ENCODE measurements around the gene ADAMTSL4. TPM values are rescaled to one million over a fixed set of nuclear protein-coding genes. Genes with fewer than 3 reads are reported as not detected.

ADAMTSL4 gene
- total RNA-seq, 1 donor from 2014 or later, result 46.3 TPM

DNA sequence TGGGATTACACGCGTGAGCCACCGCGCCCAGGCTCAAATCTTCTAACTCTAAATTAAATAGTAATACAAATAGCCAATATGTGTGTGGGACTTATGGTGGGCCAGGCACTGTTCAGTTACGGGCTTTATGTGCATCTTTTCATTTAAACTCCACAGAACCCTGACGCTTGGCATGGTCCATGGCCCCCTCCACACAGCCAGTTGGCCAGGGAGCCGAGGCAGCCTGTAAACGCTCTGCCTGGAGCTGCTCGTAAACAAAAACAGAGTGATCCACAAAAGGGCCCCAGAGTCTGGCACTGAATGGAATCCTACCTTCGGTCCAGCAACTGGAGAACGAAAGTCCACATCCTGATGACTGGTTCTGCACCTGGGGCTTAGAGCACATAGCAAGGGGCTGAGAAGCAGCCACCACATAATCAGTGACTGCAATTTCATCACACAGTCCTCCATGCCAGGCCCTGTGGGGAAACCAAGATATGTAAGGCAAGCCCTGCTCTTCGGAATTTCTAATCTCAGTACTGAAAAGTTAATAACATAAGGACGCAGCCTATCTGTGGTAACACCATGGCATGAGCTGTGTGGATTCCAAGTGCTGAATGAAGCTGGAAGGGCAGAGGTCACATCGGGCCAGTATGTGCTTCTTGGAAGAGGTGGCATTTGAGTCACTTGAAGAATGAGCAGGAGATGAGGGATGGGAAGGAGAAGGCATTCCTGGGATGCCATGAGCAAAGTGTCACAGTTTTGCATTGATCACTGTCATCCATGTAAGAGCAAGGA, 13.5 kb upstream of the ADAMTSL4 start:
- Histone ChIP-seq H3K27ac (replicated peaks) (peak overlapping the region; percentile 83), H3K4me3 (no peak overlapping the region), H3K4me1 (peaks cover 39% of the 10 kb centered on the region), H3K27me3 (ENCODE audit: low read depth) (no peaks in the 10 kb centered on the region), H3K36me3 (no peaks in the 10 kb centered on the region), H3K9me3 (replicated peaks) (no peaks in the 10 kb centered on the region)
- intact Hi-C loops (cut with micrococcal nuclease), result no loop called here
- TF ChIP-seq, protein P1, sequence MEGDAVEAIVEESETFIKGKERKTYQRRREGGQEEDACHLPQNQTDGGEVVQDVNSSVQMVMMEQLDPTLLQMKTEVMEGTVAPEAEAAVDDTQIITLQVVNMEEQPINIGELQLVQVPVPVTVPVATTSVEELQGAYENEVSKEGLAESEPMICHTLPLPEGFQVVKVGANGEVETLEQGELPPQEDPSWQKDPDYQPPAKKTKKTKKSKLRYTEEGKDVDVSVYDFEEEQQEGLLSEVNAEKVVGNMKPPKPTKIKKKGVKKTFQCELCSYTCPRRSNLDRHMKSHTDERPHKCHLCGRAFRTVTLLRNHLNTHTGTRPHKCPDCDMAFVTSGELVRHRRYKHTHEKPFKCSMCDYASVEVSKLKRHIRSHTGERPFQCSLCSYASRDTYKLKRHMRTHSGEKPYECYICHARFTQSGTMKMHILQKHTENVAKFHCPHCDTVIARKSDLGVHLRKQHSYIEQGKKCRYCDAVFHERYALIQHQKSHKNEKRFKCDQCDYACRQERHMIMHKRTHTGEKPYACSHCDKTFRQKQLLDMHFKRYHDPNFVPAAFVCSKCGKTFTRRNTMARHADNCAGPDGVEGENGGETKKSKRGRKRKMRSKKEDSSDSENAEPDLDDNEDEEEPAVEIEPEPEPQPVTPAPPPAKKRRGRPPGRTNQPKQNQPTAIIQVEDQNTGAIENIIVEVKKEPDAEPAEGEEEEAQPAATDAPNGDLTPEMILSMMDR (IDR thresholded peaks at IDR 0.05; ENCODE audit: borderline replicate concordance), result no peak
- DNase-seq, result no peak

DNA sequence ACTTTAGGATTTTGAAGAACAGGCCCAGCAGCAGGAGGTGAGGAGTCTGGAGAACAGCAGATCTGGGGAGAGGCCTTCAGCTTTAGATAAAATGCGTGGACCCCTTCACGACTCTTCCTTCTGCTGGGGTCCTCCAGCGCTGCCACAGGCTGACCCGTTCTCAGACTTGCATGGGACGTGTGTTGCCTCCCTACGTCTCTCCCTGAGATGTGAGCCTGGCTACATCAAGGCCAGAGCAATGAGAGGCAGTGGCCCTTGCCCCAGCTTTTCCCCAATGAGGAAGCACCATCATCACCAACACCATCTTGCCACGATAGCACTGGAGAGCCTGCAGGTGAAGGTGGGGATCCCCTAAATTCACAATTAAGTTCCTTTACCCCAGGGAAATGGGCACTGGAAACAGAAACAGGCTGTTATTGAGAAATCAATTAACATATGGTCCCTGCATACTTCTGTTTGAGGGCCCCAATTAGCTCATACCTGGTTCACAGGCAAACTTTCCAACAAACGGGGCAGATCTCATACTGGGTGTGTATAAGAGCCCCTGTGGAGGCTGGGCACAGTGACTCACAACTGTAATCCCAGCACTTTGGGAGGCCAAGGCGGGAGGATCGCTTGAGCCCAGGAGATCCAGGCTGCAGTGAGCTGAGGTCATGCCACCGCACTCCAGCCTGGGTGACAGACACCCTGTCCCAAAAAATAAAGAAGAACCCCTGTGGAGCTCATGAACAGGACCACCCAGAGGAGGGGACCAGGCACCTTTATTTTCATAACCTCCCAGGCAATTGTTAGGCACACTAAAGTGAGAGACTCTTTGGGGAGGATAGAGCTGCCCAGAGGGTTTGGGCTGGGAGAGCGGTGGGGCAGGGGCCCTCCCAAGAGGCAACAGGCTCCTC, 12.1 kb upstream of the ADAMTSL4 start:
- Histone ChIP-seq H3K4me3 (no peak overlapping the region), H3K36me3 (no peaks in the 10 kb centered on the region), H3K9me3 (replicated peaks) (no peaks in the 10 kb centered on the region), H3K27ac (replicated peaks) (no peak overlapping the region), H3K4me1 (peaks cover 38% of the 10 kb centered on the region), H3K27me3 (ENCODE audit: low read depth) (no peaks in the 10 kb centered on the region)
- intact Hi-C loops (cut with micrococcal nuclease), result no loop called here
- TF ChIP-seq, protein P1 (IDR thresholded peaks at IDR 0.05; ENCODE audit: borderline replicate concordance), result no peak
- no peak for DNase-seq

GRCh38 chr1:150537732-150538684, 11.2 kb upstream of the ADAMTSL4 start:
- intact Hi-C loops (cut with micrococcal nuclease), result no loop called here
- H3K4me3 ChIP-seq, result no peak overlapping the region
- TF ChIP-seq, protein P1 (IDR thresholded peaks at IDR 0.05; ENCODE audit: borderline replicate concordance), result no peak

GRCh38 chr1:150543500-150544143, 5.6 kb upstream of the ADAMTSL4 start:
- Histone ChIP-seq H3K4me3 (no peak overlapping the region), H3K36me3 (no peaks in the 10 kb centered on the region), H3K9me3 (replicated peaks) (no peaks in the 10 kb centered on the region), H3K4me1 (peaks cover 8% of the 10 kb centered on the region), H3K27me3 (ENCODE audit: low read depth) (no peaks in the 10 kb centered on the region), H3K27ac (replicated peaks) (peak overlapping the region; percentile 57)
- TF ChIP-seq, protein P1 (IDR thresholded peaks at IDR 0.05; ENCODE audit: borderline replicate concordance), result no peak
- peak; percentile 61 for DNase-seq
- intact Hi-C loops (cut with micrococcal nuclease), result no loop called here

More at GRCh38 chr1:150537732-150538684, 11.2 kb upstream of the ADAMTSL4 start:
- H3K4me1 ChIP-seq, result peaks cover 29% of the 10 kb centered on the region
- no peaks in the 10 kb centered on the region for H3K27me3 ChIP-seq (ENCODE audit: low read depth)
- H3K9me3 ChIP-seq (replicated peaks), result no peaks in the 10 kb centered on the region
- H3K27ac ChIP-seq (replicated peaks), result no peak overlapping the region
- peak; percentile 18 for DNase-seq
- H3K36me3 ChIP-seq, result no peaks in the 10 kb centered on the region

Measured in left ventricle myocardium inferior (tissue), 1 donor.